Neural cell (in vitro differentiated cells): Measurements from ENCODE around the gene SAMSN1.

Source experiments
- CTCF ChIP-seq: fragments of 450-650 bp; IDR thresholded peaks from 2 replicates; pipeline ENCODE4 v1.5.1; 2014; ENCODE audit warnings: antibody characterized with exemption, mild to moderate bottlenecking, moderate library complexity; ENCODE audit not compliant: poor library complexity, severe bottlenecking
- EZH2 ChIP-seq: fragments of 200-600, 300-800 bp; shearing (Covaris generic), sonication (generic); IDR thresholded peaks from 2 replicates; pipeline ENCODE4 v1.6.1; 2014; ENCODE audit warnings: antibody characterized with exemption, low read length, borderline replicate concordance, mild to moderate bottlenecking; ENCODE audit not compliant: insufficient read depth, poor library complexity, severe bottlenecking
- POLR2AphosphoS5 ChIP-seq: IDR thresholded peaks from 2 replicates; pipeline ENCODE4 v1.6.1; 2012
- TAF1 ChIP-seq: IDR thresholded peaks from 2 replicates; pipeline ENCODE4 v1.6.1; 2012; ENCODE audit warnings: low read depth
- TF ChIP-seq, protein P1 (sequence below): IDR thresholded peaks from 2 replicates; pipeline ENCODE4 v1.6.1; 2012; ENCODE audit warnings: borderline replicate concordance

DNA sequence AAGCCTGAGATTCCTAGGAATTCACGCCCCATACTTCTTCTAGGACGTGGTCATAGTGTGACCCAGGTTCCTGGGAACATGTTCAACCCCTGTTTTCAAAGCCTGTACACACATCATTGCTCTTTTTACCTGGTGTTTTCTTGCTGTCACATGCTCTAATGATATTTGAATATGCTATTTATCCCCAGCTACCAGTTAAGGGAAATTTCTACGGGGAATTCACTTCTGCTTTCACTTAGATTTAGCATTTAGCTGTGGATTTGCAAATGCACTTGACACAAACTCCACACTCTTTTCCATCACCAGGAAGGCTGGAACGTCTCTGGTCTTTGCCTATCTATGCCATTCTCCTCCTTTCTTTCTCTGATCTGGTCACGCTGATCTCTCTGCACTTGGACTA is 11.3 kb upstream of the SAMSN1 start:
- TF ChIP-seq EZH2 = no peak
- TF ChIP-seq POLR2AphosphoS5 = no peak
- TF ChIP-seq, protein P1, sequence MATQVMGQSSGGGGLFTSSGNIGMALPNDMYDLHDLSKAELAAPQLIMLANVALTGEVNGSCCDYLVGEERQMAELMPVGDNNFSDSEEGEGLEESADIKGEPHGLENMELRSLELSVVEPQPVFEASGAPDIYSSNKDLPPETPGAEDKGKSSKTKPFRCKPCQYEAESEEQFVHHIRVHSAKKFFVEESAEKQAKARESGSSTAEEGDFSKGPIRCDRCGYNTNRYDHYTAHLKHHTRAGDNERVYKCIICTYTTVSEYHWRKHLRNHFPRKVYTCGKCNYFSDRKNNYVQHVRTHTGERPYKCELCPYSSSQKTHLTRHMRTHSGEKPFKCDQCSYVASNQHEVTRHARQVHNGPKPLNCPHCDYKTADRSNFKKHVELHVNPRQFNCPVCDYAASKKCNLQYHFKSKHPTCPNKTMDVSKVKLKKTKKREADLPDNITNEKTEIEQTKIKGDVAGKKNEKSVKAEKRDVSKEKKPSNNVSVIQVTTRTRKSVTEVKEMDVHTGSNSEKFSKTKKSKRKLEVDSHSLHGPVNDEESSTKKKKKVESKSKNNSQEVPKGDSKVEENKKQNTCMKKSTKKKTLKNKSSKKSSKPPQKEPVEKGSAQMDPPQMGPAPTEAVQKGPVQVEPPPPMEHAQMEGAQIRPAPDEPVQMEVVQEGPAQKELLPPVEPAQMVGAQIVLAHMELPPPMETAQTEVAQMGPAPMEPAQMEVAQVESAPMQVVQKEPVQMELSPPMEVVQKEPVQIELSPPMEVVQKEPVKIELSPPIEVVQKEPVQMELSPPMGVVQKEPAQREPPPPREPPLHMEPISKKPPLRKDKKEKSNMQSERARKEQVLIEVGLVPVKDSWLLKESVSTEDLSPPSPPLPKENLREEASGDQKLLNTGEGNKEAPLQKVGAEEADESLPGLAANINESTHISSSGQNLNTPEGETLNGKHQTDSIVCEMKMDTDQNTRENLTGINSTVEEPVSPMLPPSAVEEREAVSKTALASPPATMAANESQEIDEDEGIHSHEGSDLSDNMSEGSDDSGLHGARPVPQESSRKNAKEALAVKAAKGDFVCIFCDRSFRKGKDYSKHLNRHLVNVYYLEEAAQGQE = no peak
- no peak for TF ChIP-seq CTCF
- TF ChIP-seq TAF1 = no peak
